GM18505 (cell line): Measurements from ENCODE around the gene TAF11L14.

Experiments used
- ATAC-seq: cut with Tn5 transposase; IDR thresholded peaks from one replicate; pipeline ENCODE4 v1.9.1; 2021; ENCODE audit not compliant: unreplicated experiment
- POLR2A ChIP-seq: IDR thresholded peaks from 4 replicates; pipeline ENCODE4 v1.6.1; 2011; ENCODE audit warnings: borderline replicate concordance; ENCODE audit not compliant: insufficient read depth, insufficient read length; ENCODE audit errors: extremely low read depth

Gene TAF11L14

DNA sequence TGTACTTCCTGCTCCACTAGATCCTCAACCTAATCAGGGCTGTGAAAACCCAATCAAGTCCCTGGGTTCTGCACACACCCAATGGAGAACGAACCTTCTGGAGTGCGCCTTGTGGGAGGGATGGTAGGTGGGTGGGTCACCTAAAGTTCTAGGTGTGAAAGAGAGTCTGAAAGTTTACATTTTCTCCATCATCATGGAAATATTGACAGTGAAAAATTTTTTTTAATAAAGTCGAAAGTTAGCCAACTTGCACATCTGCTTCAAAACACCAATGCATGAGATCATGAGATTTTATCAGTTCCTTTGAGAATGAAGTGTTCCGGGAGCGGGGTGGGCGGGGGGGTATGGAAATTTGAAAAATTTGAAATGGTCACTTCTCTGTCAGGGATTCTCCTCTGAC is 21.7 kb downstream of the TAF11L14 start:
- no peak for TF ChIP-seq POLR2A
- ATAC-seq: no peak

DNA sequence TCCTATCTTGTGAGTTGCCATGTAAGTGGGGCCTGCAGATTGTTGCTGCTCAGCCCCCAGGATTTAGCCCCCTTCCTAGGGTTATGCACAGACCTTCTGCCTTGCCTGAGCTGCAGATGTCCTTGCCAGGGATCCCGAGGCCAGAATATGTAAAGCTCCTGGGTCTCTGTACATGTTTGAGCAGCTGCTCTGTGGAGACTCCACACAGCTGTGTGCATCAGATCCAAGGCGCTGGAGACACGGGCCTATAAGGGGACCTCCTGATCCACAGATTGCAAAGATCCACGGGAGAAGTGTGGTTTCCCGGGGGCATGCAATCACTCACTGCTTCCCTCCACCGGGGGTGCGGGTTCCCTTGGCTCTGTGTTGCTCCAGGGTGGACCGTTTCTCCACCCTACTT is 28.9 kb downstream of the TAF11L14 start:
- no peak for TF ChIP-seq POLR2A

DNA sequence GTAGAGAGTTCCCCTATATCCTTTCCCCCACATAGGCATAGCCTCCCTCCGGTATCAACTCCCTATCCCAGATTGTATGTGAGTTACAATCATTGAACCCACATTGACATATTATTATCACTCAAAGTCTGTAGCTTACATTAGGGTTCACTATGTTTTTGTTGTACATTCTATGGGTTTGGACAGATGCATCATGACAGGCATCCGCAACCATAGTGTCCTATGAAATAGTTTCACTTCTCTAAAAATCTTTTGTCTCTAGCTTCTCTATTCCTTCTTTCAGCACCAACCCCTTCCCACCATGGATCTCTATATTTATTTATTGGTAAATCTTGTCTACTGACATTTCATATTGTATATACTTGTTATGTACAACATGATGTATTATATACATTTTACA is 31.6 kb downstream of the TAF11L14 start:
- TF ChIP-seq POLR2A: no peak
- no peak for ATAC-seq

More for the DNA sequence above, 28.9 kb downstream of the TAF11L14 start:
- ATAC-seq: no peak

DNA sequence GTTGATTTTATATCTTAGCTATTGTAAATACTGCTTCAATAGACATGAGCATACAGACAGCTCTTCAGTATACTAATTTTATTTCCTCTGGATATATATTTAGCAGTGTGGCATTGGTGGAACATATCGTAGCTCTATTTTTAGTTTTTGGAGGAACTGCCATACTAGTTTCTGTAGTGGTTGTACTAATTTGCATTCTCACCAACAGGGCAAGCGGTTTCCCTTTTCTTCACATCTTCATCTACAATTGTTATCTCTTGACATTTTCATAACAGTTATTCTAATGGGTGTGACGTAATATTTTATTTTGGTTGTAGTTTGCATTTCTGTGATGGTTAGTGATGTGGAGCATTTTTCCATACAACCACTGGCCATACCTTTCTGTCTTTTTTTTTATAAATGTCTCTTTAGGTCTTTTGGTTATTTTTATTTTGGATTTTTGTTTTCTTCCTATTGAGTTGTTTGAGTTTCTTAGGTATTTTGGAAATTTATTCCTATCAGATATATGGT is 32.5 kb downstream of the TAF11L14 start:
- no peak for ATAC-seq
- TF ChIP-seq POLR2A: no peak

DNA sequence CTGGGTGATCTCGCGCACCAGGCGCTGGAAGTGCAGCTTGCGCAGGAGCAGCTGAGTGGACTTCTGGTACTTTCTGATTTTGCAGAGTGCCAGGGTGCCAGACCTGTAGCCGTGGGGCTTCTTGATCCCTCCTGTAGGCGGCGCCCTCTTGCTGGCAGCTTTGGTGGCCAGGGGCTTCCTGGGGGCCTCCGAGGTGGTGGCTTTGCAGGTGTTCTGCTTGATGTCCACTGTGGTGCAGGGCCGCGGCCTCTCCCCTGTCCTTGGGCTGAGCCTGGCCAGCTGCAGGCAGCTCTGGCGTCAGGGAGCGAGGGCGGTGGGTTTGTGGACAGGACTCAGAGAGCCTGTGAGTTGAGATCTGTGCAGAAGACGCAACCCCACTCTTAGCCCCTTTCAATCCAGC is 36.1 kb downstream of the TAF11L14 start:
- TF ChIP-seq POLR2A: no peak
- ATAC-seq: no peak

DNA sequence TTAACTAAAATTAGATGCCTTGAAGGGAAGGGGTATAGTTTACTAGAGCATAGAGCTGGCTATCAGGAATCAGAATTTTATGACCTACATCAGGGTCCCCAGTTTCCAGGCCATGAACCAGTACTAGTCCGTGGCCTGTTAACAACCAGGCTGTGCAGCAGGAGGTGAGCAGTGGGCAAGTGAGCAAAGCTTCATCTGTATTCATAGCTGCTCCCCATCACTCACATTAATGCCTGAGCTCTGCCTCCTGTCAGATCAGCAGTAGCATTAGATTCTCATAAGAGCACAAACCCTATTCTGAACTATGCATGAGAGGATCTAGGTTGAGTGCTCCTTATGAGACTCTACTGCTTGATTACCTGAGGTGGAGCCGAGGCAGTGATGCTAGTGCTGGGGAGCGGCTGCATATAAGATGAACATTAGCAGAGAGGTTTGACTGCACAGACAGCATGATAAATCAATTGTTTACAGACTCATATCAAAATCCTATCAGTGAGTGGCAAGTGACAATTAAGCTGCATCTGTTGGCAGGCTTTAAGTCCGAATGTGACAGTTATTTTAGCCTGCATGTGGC is 44.6 kb downstream of the TAF11L14 start:
- TF ChIP-seq POLR2A: no peak
- ATAC-seq: no peak

DNA sequence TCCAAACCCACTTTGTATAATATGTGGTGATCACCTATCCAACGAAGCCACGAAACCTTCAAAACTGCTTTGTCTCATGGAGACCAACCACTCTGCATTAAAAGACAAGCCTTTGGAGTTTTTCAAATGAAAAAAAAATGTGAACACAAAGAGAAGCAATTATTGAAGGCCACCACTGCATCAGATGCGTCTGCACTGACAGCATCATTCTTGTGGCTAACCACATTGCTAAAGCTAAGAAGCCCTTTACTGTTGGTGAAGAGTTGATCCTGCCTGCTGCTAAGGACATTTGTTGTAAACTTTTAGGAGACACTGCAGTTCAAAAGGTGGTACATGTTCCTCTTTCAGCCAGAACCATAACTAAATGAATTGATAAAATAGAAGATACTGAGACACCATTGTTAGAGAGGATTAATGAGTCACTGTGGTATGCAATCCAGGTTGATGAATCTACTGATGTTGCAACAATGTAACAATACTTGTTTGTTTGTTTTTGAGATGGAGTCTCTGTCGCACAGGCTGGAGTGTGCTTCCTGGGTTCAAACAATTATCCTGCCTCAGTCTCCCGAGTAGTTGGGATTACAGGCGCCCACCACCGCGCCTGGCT is 45.4 kb downstream of the TAF11L14 start:
- ATAC-seq: no peak
- TF ChIP-seq POLR2A: no peak

DNA sequence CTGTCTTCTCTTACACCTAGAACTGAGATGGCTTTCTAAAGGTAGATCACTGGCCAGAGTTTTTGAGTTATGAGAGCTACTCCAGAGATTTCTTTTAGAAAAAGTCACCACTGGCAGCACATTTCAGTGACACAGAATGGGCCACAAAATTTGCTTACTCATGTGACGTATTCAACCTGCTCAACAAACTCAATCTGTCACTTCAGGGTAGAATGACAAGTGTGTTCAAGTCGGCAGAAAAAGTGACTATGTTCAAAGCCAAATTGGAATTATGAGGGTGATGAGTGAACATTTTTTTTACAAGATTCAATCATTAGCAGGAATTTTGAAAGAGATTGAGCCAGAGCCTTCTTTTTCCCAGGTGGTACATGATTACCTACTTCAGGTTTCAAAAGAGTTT is 46.5 kb downstream of the TAF11L14 start:
- TF ChIP-seq POLR2A: no peak
- no peak for ATAC-seq
